HT-29 (cell line): Measurements from ENCODE around the gene CAPN6. TPM values are rescaled to one million over a fixed set of nuclear protein-coding genes. Genes with fewer than 3 reads are reported as not detected.

Source experiments
- DNase-seq: peaks from one replicate; pipeline ENCODE4 v3.0.0-alpha.2; 2015; ENCODE audit warnings: low spot score
- total RNA-seq: library from RNA; depleted of rRNA; stranded (reverse); fragments of >200 nt; shearing (Covaris generic); gene quantifications from 2 replicates; pipeline ENCODE4 v1.2.3, GENCODE V29; 2014; rRNA removed

Gene CAPN6, protein sequence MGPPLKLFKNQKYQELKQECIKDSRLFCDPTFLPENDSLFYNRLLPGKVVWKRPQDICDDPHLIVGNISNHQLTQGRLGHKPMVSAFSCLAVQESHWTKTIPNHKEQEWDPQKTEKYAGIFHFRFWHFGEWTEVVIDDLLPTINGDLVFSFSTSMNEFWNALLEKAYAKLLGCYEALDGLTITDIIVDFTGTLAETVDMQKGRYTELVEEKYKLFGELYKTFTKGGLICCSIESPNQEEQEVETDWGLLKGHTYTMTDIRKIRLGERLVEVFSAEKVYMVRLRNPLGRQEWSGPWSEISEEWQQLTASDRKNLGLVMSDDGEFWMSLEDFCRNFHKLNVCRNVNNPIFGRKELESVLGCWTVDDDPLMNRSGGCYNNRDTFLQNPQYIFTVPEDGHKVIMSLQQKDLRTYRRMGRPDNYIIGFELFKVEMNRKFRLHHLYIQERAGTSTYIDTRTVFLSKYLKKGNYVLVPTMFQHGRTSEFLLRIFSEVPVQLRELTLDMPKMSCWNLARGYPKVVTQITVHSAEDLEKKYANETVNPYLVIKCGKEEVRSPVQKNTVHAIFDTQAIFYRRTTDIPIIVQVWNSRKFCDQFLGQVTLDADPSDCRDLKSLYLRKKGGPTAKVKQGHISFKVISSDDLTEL
- total RNA-seq: not detected in 2 replicates

DNA sequence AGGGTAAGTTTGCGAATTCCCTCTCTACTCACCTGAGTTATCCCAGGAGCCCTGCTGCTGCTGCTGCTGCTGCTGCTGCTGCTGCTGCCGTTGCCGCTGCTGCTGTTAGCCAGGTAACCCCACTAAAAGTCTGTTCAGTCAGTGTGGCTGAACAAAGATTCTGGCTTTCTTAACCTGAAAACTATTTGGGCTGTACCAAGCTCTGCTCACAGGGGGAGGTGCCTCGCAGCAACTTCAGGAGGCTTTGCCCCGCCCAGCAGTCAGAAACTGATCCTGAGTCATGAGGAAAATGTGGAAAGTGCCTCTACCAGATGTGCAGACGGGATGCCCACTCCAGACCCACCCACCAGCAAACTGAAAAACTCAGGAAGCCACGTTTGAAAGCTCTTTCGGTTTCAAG lies at the start of gene CAPN6:
Gene CAPN6 (minus strand): TSS at position 145 of the 400 bp plus-strand sequence. CDS start 6,547 bp downstream, outside the sequence.
- no peak for DNase-seq

DNA sequence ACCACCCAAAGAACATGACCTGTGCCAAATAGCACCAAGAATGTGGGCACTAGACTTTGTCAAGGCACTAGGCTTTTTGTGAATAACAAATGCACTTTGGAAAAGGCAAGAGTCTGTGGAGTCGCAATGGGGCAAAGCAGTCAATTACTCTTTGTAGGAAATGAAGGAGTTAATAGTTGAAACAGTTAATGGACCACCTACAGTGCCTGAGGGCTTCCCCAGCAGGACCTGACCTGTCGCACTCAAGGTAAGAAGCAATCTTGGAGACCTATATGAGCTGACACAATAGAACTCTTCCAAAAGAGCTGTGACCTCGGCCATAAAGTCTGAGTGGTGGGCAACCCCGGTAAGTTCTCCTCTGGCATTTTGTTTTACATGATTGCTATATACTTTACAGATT lies 49.2 kb upstream of the CAPN6 start:
- DNase-seq: no peak

DNA sequence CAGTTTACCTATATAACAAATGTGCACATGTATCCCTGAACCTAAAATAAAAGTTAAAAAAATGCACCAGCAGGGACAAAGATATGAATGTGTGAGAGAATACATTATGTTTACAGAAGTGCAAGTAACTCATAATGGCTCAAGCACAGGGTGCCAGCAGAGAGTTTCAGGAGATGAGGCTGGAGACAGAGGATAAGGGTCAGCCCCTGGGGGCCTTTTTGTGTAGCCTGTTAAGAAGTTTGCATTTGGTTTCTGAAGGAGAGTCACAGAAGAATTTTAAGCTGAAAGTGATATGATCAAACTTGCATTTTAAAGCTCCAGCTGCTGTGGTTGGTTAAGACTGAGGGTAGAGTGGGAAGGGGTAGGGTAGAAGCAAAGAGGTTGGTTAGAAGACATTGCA lies 48.6 kb upstream of the CAPN6 start:
- no peak for DNase-seq

DNA sequence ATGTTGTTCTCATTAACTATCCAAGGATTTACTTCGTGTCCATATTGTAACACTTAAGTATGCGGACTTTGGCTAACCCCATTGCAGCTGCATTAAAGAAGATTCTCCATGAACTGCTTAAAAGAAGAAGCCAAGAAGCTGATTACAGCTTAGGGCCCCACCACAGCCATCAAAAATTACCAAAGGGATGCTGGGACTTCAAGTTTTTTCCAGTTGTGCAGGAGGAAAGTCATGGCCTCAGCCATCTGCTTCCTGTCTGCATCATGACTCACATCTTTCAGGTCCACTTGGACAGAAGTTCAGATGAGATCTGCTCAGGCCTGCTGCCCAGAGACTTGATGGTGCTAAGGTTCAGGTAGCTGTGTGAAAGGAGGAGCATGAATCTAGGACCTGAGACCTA lies 38.8 kb upstream of the CAPN6 start:
- no peak for DNase-seq

DNA sequence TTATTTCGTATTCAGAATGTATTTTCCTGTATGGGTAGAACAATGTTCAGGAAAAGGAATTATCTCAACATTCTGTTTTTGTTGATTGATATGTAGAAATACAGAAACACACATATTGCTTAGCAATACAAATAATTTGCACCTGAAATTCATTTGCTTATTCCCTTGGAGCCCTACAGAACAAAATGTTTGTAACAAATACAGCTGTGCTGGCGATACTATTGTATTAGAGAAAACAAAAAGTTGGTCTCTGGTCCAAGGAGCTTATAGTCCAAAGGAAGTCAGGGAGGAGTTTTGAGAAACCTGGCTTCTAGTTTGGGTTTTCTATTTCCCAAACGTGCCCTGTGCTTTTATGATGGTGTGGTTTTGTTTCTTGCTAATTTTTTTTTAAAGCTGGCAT lies 37.8 kb upstream of the CAPN6 start:
- DNase-seq: no peak

DNA sequence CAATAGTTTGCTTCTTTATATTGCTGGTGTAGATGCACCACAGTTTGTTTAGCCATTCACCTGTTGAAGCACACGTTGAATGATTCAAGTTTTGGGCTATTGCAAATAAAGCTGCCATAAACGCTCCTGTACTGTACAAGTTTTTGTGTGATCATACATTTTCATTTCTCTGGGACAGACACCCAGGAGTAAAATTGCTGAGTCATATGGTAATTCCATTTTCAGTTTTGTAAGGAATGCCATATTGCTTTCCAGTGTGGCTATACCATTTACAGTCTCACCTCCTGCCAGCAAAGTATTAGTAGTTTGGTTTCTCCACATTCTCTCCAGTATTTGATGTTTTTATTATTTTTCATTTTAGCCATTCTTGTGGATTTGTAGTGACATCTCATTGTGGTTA lies 32.0 kb upstream of the CAPN6 start:
- DNase-seq: no peak

DNA sequence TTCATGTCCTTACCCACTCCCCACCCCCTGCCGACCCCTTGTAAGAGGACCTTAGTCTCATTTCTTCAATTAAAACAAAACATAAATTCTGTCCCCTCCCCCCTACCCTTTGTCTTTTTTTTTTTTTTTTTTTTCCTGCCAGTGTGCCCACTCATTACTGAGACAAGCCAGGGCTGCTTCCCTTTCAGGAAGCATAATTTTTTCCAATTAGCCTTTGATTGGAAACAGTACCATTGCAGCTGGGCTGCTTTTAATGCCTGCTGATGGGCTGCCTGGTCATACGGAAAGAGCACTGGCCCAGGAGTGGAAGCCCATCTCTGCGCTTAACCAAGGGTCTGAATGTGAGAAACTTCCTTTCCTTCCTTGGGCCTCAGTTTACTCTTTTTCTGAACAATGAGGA lies 18.6 kb upstream of the CAPN6 start:
- no peak for DNase-seq

DNA sequence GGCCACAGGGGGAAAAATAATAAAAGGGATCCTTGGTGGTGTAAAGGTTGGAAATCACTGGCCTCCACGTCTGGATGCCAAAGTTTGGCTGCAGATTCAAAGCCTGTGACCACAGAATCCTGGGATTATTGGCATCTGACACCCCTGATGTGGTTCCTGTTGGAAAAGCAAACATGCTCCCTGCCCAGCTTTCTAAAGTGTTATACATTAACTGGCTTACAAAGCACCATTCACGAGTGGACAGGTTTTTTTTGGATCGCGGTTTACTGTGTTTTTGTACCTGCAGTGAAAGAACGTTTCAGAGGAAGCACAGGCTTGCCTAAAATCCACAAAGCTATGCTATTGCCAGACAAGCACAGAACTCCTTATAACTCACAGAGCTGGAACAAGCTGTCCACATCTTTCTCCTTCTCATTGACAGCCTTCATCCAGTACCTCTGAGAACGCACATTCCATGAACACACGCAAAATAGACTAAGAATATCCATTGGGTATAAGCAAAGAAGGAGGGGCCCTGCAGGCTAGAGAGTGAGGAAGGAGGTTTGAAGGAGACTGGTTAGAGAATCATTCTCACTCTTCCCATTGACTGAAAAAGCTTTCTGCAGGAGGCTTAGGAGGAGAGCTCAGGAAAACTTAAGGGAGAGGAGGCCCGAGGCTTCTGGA lies 14.5 kb upstream of the CAPN6 start:
- no peak for DNase-seq

DNA sequence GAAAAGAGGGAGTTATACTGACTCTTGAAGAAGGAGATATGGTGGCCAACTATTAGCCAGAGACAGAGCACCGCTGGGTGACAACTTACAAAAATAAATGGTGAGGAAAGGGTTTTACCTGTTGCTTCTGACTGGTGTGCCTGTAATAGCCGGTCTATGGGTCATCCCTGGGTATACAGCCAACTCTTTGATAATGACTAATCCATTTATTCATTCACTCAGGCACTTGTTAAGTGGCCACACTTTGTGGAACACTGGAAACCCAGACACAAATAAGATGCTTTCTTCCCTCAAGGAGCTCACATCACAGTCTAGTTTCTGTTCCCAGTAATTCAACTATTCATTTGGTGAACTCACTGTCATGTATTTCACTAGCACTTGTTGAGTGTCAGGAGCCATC lies 13.2 kb upstream of the CAPN6 start:
- no peak for DNase-seq

DNA sequence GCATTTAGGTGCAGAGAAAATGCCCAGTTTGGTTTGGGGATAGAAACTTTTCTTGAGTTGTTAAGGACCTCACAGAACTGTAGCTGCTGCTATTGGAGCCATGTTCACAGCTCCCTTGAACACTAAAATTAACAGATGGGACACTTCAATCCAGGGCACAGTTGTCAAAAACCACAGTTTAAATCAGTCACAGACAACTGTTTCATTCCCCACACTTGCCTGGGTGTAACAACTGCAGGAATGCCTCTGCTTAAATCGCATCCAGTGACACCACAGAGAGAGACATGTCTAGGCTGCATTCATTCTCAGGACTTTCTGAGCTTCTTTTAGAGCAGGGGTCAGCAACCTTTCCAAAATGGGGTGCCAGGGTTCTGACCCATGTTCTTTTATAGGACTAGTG lies 12.7 kb upstream of the CAPN6 start:
- no peak for DNase-seq

DNA sequence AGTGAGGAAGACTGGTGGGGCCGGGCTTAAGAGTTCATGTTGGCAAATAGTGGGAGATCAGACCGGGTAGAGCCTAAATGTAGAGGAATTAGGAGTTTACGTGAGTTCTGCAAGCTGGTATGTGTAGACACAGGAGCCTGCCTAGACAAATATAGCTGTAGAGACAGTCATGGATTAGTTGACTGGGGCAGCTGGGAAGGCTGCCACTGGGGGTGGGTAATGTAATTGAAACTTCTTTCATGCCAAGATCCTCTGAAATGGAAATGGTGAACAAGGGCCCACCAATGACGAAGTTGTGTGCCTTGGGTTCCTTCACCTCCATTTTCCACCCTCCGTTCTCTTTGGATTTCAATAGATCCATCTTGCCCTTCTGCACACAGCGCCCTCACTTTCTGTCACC lies 11.9 kb upstream of the CAPN6 start:
- DNase-seq: no peak

DNA sequence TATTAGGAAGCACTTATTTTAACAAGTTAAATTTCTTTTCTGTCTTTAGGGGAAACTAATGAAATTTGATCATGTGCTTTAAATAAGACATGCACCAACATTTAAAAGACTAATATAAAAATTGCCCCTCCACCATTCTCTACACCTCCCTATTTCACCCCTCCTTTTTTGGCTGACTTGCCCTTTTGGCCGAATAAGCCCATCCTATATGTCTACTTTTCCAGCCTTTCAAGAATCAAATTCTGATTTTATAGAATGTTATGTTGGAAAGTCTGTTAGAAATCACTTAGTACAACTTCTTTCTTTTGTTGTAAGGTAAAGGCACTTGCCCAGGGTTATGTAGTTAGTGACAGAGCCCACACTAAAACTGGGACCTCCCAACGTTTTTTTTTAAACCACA lies 1.8 kb downstream of the CAPN6 start:
- no peak for DNase-seq

DNA sequence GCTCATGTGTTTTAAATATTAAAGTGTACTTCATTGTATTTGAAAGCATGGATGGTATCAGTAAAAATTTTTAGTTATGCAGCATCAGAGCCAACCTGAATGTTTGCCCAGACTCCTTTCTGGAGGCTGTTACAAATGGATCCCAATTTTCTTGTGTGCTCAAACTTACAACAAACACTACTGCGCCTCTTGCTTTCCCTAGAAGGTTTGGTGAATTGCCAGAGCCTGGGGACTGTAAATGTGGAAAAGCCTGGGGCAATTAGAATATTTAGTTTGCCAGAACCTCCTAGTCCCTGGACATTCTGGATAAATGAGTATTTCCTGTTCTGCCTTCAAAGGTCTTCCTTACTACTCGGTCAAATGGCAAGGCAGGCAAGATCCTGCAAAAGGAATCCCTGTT lies 4.8 kb downstream of the CAPN6 start:
- no peak for DNase-seq

DNA sequence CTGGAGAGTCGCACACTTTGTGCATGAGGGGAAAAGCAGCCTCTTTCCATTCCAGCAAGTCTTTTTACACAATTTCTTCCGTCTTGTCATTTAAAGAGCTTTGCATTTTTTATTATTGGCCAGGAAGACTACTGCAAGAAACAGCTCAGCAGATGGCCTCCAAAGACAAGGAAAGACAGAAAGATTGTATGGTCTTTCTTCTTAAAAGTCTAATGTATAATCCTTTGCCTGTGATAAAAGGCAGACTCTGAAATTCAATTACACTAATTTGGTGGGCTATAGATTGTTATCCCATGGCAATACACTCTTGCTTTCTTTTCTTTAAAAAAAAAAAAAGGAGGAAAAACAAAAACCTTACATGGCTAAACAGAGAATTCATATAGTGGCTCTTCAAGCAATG lies 5.9 kb downstream of the CAPN6 start:
- no peak for DNase-seq

DNA sequence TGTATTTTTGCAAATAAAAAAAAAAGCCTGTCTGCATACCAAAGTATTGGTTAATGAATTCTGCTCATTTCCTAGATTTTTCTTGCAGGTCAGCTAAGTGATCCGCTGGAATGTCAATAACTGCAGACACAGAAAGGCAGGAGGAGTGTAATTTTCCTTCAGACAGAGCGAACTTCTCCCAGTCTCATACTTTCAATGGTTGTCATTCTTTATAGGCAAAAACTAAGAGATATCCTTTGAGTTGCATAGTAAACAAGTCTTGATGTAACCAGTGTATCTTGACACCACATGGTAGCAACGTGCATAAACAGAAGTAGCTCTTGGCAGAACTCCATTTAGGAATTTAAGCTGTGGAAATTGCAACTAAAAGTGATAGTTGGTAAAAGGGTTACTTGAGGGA lies 8.2 kb downstream of the CAPN6 start:
- no peak for DNase-seq

DNA sequence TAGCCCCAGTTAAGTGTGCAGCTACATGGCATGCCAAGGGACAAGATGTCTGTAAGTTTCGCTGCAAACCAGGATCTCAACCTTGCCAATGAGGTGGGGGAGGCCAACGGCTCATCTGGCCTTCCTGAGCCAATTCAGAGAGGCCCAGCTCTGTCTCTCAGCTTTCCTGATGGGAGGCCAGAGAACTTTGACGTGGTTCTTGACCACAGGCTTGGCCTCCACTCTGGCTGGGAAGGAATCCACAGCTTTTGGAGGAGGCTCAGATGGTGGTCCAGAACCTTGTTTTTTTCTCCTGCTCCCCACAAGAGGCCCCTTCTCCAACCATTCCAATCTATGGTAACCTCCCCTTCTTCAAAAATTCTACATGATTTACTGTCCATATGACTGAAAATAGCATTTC lies 9.8 kb downstream of the CAPN6 start:
- no peak for DNase-seq

DNA sequence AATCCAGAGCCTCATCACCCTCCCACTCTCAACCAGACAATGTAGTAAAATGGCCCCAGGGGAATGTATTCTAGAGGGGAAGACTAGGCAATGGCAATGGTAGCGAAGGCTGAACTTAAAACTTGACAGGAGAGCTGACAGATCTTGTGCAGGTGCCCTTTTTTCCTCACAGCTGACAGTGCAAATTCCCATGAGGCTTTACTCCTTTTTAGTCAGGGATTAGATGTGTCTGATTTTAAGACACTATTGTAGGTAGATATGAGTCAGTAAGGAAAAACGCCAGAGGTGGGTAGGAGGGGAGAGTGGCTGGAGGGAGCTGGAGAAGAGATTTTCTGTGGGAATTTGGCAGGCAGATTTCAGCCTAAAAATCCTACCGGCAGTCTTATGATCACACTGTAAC lies 10.7 kb downstream of the CAPN6 start:
- DNase-seq: no peak

DNA sequence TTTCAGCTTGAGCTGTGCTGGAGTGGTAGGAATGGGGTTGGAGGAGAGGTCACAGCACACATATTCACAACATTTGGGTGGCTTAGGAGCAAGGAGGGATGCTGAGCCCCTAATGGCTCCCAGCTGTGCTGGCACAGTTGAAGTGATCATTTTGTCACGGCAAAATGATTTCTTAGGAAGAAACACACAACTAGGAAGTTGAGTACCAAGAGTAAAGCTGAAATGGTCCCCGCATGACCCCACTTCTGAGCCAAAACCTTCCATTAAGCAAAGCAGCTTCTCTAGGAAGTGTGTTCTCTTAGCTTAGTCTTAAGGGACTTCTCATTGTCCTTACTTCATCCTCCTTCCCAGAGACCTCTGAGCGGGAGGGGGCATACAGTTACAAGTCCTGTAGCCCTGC lies 12.6 kb downstream of the CAPN6 start:
- DNase-seq: no peak

DNA sequence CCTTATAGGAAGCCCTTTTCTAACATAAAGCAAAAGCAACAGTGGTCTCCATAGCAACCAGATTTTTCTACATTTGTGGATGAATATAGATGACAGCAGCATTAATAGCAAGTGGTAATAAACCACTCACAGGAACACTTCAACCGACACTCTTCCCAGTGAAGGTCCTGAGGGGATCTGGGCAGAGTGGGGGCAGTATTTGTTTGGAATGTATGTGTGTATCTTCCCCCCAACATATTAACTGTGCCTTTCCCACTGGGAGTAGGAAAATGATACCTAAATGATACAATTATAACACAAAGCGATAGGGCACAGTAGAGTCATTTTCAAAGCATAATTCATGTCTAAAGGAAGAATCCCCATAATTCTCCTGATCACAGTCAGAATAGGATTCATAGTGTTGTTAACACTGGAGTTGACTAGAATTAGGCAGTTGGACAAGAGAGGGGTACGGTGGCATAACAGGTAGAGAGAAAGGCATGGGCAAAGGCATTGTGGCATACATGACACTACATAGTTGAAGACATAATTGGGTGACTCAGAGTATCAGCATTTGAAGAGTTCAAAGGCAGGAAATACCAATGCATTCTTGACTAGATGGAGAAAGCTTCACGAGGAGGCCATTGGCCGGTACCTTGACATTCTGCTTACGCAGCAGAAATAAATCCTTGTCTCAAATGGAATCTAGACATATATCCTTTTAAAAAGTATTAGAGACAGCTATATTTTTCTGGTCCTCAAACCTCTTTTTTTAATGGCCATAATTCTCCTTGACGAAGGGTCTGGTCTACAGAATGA lies 15.2 kb downstream of the CAPN6 start:
- no peak for DNase-seq

DNA sequence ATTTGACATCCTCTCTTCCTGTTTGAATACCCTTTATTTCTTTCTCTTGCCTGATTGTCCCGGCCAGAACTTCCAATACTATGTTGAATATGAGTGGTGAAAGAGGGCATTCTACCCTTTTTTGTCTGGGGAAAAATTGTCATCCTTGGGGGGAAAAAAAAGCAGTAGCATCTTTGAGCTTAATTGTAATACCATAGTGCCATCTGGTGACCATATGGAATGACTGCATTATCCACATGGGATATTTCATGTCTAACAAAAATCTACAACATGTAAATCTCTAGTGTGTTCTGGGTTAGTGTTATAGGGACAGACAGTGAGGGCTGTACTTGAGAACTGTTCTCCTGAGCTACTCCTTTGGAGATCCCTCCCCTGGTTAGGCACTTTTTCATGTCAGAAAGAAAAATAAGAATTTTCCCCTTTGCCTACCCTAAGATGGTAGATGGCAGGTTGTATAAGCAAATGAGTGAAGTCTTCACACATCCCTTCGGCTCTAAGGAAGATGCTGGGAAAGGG lies 26.0 kb downstream of the CAPN6 start:
- peak; percentile 34 for DNase-seq

DNA sequence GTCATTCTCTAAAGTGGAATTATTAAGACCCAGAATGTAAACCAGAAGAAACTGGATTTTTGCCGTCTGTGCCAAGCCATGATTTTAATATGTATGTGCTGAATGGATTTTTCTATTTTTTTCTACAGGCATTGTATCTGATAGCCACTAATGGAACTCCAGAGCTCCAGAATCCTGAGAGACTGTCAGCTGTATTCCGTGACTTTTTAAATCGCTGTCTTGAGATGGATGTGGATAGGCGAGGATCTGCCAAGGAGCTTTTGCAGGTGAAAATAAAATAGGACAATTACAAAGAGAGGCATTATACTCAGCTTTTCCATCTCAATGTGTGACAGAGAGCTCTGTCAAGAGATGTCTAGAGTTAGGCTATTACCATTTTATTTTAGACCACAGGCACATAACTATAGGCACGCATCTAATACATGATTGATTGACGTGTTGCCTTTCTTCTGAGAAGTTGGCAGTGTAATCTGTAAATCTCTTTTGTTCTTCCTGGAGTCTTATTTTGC lies 53.9 kb downstream of the CAPN6 start:
- DNase-seq: no peak

DNA sequence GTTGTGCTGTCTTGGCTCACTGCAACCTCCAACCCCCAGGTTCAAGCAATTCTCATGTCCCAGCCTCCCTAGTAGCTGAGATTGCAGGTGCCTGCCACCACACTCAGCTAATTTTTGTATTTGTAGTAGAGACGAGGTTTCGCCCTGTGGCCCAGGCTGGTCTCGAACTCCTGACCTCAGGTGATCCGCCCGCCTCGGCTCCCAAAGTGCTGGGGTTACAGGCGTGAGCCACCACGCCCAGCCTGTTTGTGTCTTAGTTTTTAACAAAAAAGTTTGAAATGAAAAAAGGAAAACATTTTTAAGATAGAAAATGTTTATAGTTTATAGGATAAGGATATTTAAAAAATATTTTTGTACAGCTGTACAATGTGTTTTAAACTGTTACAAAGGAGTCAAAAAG lies 62.4 kb downstream of the CAPN6 start:
- DNase-seq: no peak
